Motor neuron (in vitro differentiated cells): Measurements from ENCODE around the gene PRICKLE1. TPM values are rescaled to one million over a fixed set of nuclear protein-coding genes. Genes with fewer than 3 reads are reported as not detected.
A peak's percentile ranks its signal among the peaks of the same experiment; 100 is the strongest.

Experiments
- ATAC-seq, 8 experiments: fragments of 200-7000 bp; cut with Tn5 transposase; replicated peaks in 6 of 8; 2 replicates each; pipeline ENCODE4 v1.8.0; 2021; ENCODE audit warnings: mild to moderate bottlenecking in 8 of 8, moderate library complexity in 8 of 8
- H3K27ac ChIP-seq, 2 donors: fragments of 250-450 bp; sonication (Bioruptor Pico); 2 replicates each; pipeline ENCODE4 v1.9.0; 2021; ENCODE audit warnings: antibody characterized with exemption in 2 of 2, mild to moderate bottlenecking in 2 of 2, moderate library complexity in 1 of 2
- H3K4me1 ChIP-seq, 2 donors: fragments of 250-450 bp; sonication (Bioruptor Pico); replicated peaks in 1 of 2; 2 replicates each; pipeline ENCODE4 v1.6.1; 2021; ENCODE audit warnings: antibody characterized with exemption in 2 of 2, mild to moderate bottlenecking in 2 of 2, moderate library complexity in 1 of 2
- H3K4me3 ChIP-seq, 5 donors: fragments of 250-450 bp; sonication (Bioruptor Pico); 2 replicates each; pipeline ENCODE4 v1.9.0; 2021; ENCODE audit warnings: antibody characterized with exemption in 5 of 5, mild to moderate bottlenecking in 5 of 5, moderate library complexity in 4 of 5
- WGBS, 10 experiments: fragments of 450-650 bp; shearing (Covaris generic); methylation state at CpG; one replicate each; pipeline ENCODE4 v1.0.0; 2022; 5-methylcytosine and 5-hydroxymethylcytosine counted together
- in situ Hi-C, 9 experiments: fragments of 400-800 bp; cut with MboI; loops; one replicate each; pipeline ENCODE4 v1.15.0; 2021; ENCODE audit warnings: low sequenced_read_pairs in 9 of 9, low pct_unique_long_range_greater_than_20kb in 2 of 9; ENCODE audit not compliant: unreplicated experiment in 9 of 9
- total RNA-seq, 8 experiments: library from RNA; unstranded; fragments of 300-600 nt; gene quantifications; 2 replicates each; pipeline versions ENCODE4 v1.2.3 to v1.2.4, GENCODE V29; 2022

The PRICKLE1 gene
- total RNA-seq, 8 experiments from 2014 or later, result 3.7 to 105 (median 17.2) TPM

- no peak overlapping the region for H3K27ac ChIP-seq
- WGBS, 10 experiments, result 54 to 96% (median 90%) methylated on average over 1 to 6 of the region's 6 CpGs
- in situ Hi-C loops, result no loop called here
- no peaks in the 10 kb centered on the region for H3K4me1 ChIP-seq
- no peak overlapping the region for H3K4me3 ChIP-seq
- peak in 3 of 8 experiments; percentile 15 to 64 (median 31) for ATAC-seq
These were observed 162.8 kb downstream of the PRICKLE1 start for GRCh38 chr12:42426746-42427145.

GRCh38 chr12:42422785-42423184 lies 166.8 kb downstream of the PRICKLE1 start:
- Histone ChIP-seq H3K27ac (no peak overlapping the region), H3K4me1 (no peaks in the 10 kb centered on the region), H3K4me3 (no peak overlapping the region)
- in situ Hi-C loops, result no loop called here
- 90 to 100% (median 100%) methylated on average over 1 of the region's 1 CpG; no CpG with 5 or more reads in 1 of the 10 experiments for WGBS, 10 experiments
- no peak for ATAC-seq

DNA sequence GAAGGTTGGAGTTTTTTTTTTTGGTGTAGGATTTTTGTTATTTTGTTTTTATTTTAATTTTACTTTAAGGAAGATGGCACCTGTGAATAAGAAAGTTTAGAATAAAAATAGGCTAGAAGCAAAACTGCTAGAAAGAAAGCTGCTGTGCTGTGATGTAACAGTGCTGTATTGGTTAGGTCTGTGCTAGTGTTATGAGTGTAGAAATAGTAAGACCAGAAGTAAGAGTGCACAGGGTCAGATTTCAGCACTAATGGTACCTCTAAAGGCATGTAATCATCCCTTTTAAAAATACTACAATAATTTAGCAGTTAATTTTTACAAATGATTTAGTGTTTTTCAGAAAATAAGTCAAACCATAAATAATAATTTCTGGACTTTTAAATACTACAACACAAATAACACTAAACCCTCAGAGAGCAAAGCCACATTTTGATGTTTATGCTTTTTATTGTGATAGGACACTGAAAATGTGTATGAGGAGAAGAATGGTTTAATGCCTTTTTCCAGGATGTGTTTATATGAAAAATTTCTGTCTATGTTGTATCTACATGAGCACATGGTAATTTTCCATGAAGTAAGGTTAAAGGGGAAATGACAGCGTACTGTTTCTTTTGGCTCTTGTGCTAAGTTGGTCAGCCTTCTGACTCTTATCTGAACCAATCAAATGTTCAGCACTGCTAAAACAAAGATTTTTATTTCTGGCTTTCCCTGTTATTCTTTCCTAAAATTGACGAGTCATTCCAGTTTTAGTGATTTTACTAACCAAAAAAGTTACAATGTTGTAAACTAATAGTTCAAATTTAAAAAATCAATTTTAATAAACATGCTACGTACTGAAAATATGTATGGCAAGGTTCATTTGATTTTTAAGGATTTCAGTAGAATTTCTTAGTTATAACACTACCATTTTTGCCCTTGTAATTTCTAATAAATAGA lies 167.4 kb downstream of the PRICKLE1 start:
- ATAC-seq, result no peak
- Histone ChIP-seq H3K27ac (no peak overlapping the region), H3K4me1 (no peaks in the 10 kb centered on the region), H3K4me3 (no peak overlapping the region)
- in situ Hi-C loops, result no loop called here
- WGBS, 10 experiments, result 87 to 100% (median 98%) methylated on average over 1 to 3 of the region's 3 CpGs

- in situ Hi-C loops, result no loop called here
- Histone ChIP-seq H3K4me3 (no peak overlapping the region), H3K4me1 (no peaks in the 10 kb centered on the region), H3K27ac (no peak overlapping the region)
- ATAC-seq, result no peak
- WGBS, 10 experiments, result 100% methylated on average over 2 of the region's 3 CpGs; no CpG with 5 or more reads in 7 of the 10 experiments
These were observed 169.2 kb downstream of the PRICKLE1 start for GRCh38 chr12:42420395-42420794.

GRCh38 chr12:42410340-42410739 lies 179.2 kb downstream of the PRICKLE1 start:
- H3K4me3 ChIP-seq, result no peak overlapping the region
- no peak for ATAC-seq
- in situ Hi-C loops, result no loop called here
- no peak overlapping the region for H3K27ac ChIP-seq
- no peaks in the 10 kb centered on the region for H3K4me1 ChIP-seq
- 43 to 100% (median 100%) methylated on average over 1 of the region's 1 CpG; no CpG with 5 or more reads in 5 of the 10 experiments for WGBS, 10 experiments

DNA sequence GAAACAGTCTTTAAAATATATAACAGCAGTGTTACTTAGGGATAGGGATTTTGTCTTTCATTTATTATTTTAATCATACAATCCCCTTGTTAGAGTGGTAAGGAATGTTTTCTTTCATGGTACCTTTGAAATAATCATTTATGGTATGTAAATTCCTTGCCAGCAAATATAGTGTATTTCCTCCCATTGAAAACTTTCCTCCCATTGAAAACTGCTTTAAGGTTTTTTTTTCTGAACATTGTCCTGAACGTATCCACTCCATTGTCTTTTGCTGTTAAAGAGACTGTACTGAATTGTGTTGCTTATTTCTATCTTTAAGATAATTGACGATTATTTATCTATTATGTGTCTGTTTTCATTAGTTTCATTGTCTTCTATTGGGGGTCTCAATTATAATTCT lies 180.1 kb downstream of the PRICKLE1 start:
- Histone ChIP-seq H3K4me1 (no peaks in the 10 kb centered on the region), H3K27ac (no peak overlapping the region), H3K4me3 (no peak overlapping the region)
- in situ Hi-C loops, result no loop called here
- WGBS, 10 experiments, result 59 to 100% (median 88%) methylated on average over 1 to 2 of the region's 2 CpGs
- no peak for ATAC-seq

DNA sequence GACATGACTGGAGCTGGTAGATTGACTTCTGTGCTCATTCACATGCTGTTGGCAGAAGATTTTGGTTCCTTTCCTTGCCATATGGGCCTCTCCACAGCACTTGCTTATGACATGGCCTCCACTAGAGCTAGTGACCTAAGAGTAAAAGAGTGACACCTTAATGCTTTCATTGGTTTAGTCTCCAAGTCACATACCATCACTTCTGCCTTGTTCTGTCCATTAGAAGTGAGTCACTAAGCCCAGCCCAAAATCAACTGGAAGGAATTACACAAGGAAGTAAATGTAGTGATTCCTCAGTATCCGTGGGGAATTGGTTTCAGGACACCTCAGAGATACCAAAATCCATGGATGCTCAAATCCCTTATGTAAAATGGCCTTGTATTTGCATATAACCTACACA lies 182.2 kb downstream of the PRICKLE1 start:
- ATAC-seq, result peak in 2 of 8 experiments; percentile 14 to 53
- no peak overlapping the region for H3K4me3 ChIP-seq
- 67 to 100% (median 100%) methylated on average over 1 of the region's 1 CpG; no CpG with 5 or more reads in 6 of the 10 experiments for WGBS, 10 experiments
- H3K27ac ChIP-seq, result no peak overlapping the region
- H3K4me1 ChIP-seq, result no peaks in the 10 kb centered on the region
- in situ Hi-C loops, result no loop called here
